ENCODE measurements around the gene PTH2R.
"Not testable (repeated sequence)": the region's sequence is repeated elsewhere in the genome, so short reads cannot be mapped to it uniquely, and the experiment has no call there.

The PTH2R gene

GRCh38 chr2:208515099-208515498, 108.5 kb downstream of the PTH2R start:
- H3K4me1 ChIP-seq (ENCODE audit: control insufficient read depth, insufficient read depth, low read length): no peaks in the 10 kb centered on the region

GRCh38 chr2:208523069-208523468, 116.5 kb downstream of the PTH2R start:
- not testable (repeated sequence) for H3K27ac ChIP-seq (ENCODE audit: low read depth, low read length); H3K9me3 ChIP-seq (ENCODE audit: control insufficient read depth, insufficient read depth, low read depth, low read length); H3K36me3 ChIP-seq (ENCODE audit: control insufficient read depth, insufficient read depth, low read length); H3K4me1 ChIP-seq (ENCODE audit: control insufficient read depth, insufficient read depth, low read length); H3K27me3 ChIP-seq (ENCODE audit: control insufficient read depth, insufficient read depth, low read length); H3K9ac ChIP-seq (ENCODE audit: low read length); H3K4me3 ChIP-seq (ENCODE audit: low read depth, low read length)

More at GRCh38 chr2:208515099-208515498, 108.5 kb downstream of the PTH2R start:
- Histone ChIP-seq H3K27ac (ENCODE audit: low read depth, low read length) (no peak overlapping the region), H3K27me3 (ENCODE audit: control insufficient read depth, insufficient read depth, low read length) (no peaks in the 10 kb centered on the region), H3K36me3 (ENCODE audit: control insufficient read depth, insufficient read depth, low read length) (no peaks in the 10 kb centered on the region), H3K9me3 (ENCODE audit: control insufficient read depth, insufficient read depth, low read depth, low read length) (peaks cover 21% of the 10 kb centered on the region), H3K9ac (ENCODE audit: low read length) (no peak overlapping the region), H3K4me3 (ENCODE audit: low read depth, low read length) (no peak overlapping the region)

GRCh38 chr2:208525165-208525564, 118.6 kb downstream of the PTH2R start:
- not testable (repeated sequence) for H3K36me3 ChIP-seq (ENCODE audit: control insufficient read depth, insufficient read depth, low read length); H3K4me3 ChIP-seq (ENCODE audit: low read depth, low read length); H3K27ac ChIP-seq (ENCODE audit: low read depth, low read length); H3K4me1 ChIP-seq (ENCODE audit: control insufficient read depth, insufficient read depth, low read length); H3K27me3 ChIP-seq (ENCODE audit: control insufficient read depth, insufficient read depth, low read length); H3K9ac ChIP-seq (ENCODE audit: low read length); H3K9me3 ChIP-seq (ENCODE audit: control insufficient read depth, insufficient read depth, low read depth, low read length)

- Histone ChIP-seq H3K9me3 (ENCODE audit: control insufficient read depth, insufficient read depth, low read depth, low read length) (peaks cover 6% of the 10 kb centered on the region; the same call in 1 of the 2 replicates), H3K9ac (ENCODE audit: low read length) (no peak overlapping the region), H3K36me3 (ENCODE audit: control insufficient read depth, insufficient read depth, low read length) (no peaks in the 10 kb centered on the region), H3K4me1 (ENCODE audit: control insufficient read depth, insufficient read depth, low read length) (no peaks in the 10 kb centered on the region), H3K27ac (ENCODE audit: low read depth, low read length) (no peak overlapping the region), H3K27me3 (ENCODE audit: control insufficient read depth, insufficient read depth, low read length) (no peaks in the 10 kb centered on the region), H3K4me3 (ENCODE audit: low read depth, low read length) (no peak overlapping the region)
Observed at GRCh38 chr2:208529796-208530195, 123.2 kb downstream of the PTH2R start.

GRCh38 chr2:208531361-208531760, 124.8 kb downstream of the PTH2R start:
- no peaks in the 10 kb centered on the region for H3K27me3 ChIP-seq (ENCODE audit: control insufficient read depth, insufficient read depth, low read length)
- H3K27ac ChIP-seq (ENCODE audit: low read depth, low read length): no peak overlapping the region
- H3K9ac ChIP-seq (ENCODE audit: low read length): no peak overlapping the region
- H3K9me3 ChIP-seq (ENCODE audit: control insufficient read depth, insufficient read depth, low read depth, low read length): peaks cover 13% of the 10 kb centered on the region
- no peak overlapping the region for H3K4me3 ChIP-seq (ENCODE audit: low read depth, low read length)
- no peaks in the 10 kb centered on the region for H3K4me1 ChIP-seq (ENCODE audit: control insufficient read depth, insufficient read depth, low read length)
- H3K36me3 ChIP-seq (ENCODE audit: control insufficient read depth, insufficient read depth, low read length): no peaks in the 10 kb centered on the region

GRCh38 chr2:208535578-208535977, 129.0 kb downstream of the PTH2R start:
- peaks cover 15% of the 10 kb centered on the region for H3K9me3 ChIP-seq (ENCODE audit: control insufficient read depth, insufficient read depth, low read depth, low read length)
- H3K36me3 ChIP-seq (ENCODE audit: control insufficient read depth, insufficient read depth, low read length); H3K9ac ChIP-seq (ENCODE audit: low read length); H3K4me3 ChIP-seq (ENCODE audit: low read depth, low read length); H3K4me1 ChIP-seq (ENCODE audit: control insufficient read depth, insufficient read depth, low read length); H3K27me3 ChIP-seq (ENCODE audit: control insufficient read depth, insufficient read depth, low read length); H3K27ac ChIP-seq (ENCODE audit: low read depth, low read length): not testable (repeated sequence)

GRCh38 chr2:208541461-208541988, 134.9 kb downstream of the PTH2R start:
- Histone ChIP-seq H3K4me1 (ENCODE audit: control insufficient read depth, insufficient read depth, low read length) (no peaks in the 10 kb centered on the region), H3K4me3 (ENCODE audit: low read depth, low read length) (no peak overlapping the region), H3K9me3 (ENCODE audit: control insufficient read depth, insufficient read depth, low read depth, low read length) (peaks cover 6% of the 10 kb centered on the region), H3K27me3 (ENCODE audit: control insufficient read depth, insufficient read depth, low read length) (no peaks in the 10 kb centered on the region), H3K27ac (ENCODE audit: low read depth, low read length) (no peak overlapping the region), H3K36me3 (ENCODE audit: control insufficient read depth, insufficient read depth, low read length) (no peaks in the 10 kb centered on the region), H3K9ac (ENCODE audit: low read length) (no peak overlapping the region)

GRCh38 chr2:208541989-208542464, 135.4 kb downstream of the PTH2R start:
- no peaks in the 10 kb centered on the region for H3K36me3 ChIP-seq (ENCODE audit: control insufficient read depth, insufficient read depth, low read length)
- no peaks in the 10 kb centered on the region for H3K4me1 ChIP-seq (ENCODE audit: control insufficient read depth, insufficient read depth, low read length)
- no peak overlapping the region for H3K9ac ChIP-seq (ENCODE audit: low read length)
- H3K27ac ChIP-seq (ENCODE audit: low read depth, low read length): no peak overlapping the region
- peaks cover 1% of the 10 kb centered on the region; the same call in 1 of the 2 replicates for H3K9me3 ChIP-seq (ENCODE audit: control insufficient read depth, insufficient read depth, low read depth, low read length)
- no peak overlapping the region for H3K4me3 ChIP-seq (ENCODE audit: low read depth, low read length)
- no peaks in the 10 kb centered on the region for H3K27me3 ChIP-seq (ENCODE audit: control insufficient read depth, insufficient read depth, low read length)

- Histone ChIP-seq H3K36me3 (ENCODE audit: control insufficient read depth, insufficient read depth, low read length) (no peaks in the 10 kb centered on the region), H3K27ac (ENCODE audit: low read depth, low read length) (no peak overlapping the region), H3K4me1 (ENCODE audit: control insufficient read depth, insufficient read depth, low read length) (no peaks in the 10 kb centered on the region), H3K9ac (ENCODE audit: low read length) (no peak overlapping the region), H3K27me3 (ENCODE audit: control insufficient read depth, insufficient read depth, low read length) (no peaks in the 10 kb centered on the region), H3K4me3 (ENCODE audit: low read depth, low read length) (no peak overlapping the region), H3K9me3 (ENCODE audit: control insufficient read depth, insufficient read depth, low read depth, low read length) (no peaks in the 10 kb centered on the region)
Observed at GRCh38 chr2:208542465-208543041, 136.0 kb downstream of the PTH2R start.

Measured in HUES6 (cell line).